Natural killer cell (primary cell): ENCODE results near the gene KIZ. TPM values are rescaled to one million over a fixed set of nuclear protein-coding genes. Genes with fewer than 3 reads are reported as not detected.

Source experiments
- ATAC-seq, 3 donors: fragments of 150-1000 bp in 2 of 3; fragments of 200-7000 bp in 1 of 3; cut with Tn5 transposase; 1 replicate in 1 of 3; 2 replicates in 2 of 3; pipeline ENCODE4 v1.10.0; 2021; ENCODE audit warnings: mild to moderate bottlenecking in 2 of 3, moderate library complexity in 2 of 3
- DNase-seq, 2 donors: peaks; one replicate each; pipeline versions ENCODE4 v3.0.0 to v3.0.0-alpha.2; 2013 to 2021; ENCODE audit warnings: mixed read lengths in 1 of 2
- H3K27ac ChIP-seq: one replicate; pipeline ENCODE4 v1.5.1; 2013; ENCODE audit warnings: mild to moderate bottlenecking, low read length
- H3K27me3 ChIP-seq: one replicate; pipeline ENCODE4 v1.6.1; 2013; ENCODE audit warnings: low read length; ENCODE audit not compliant: control insufficient read depth, insufficient read depth
- H3K36me3 ChIP-seq: one replicate; pipeline ENCODE4 v1.6.1; 2013; ENCODE audit warnings: low read length; ENCODE audit not compliant: control insufficient read depth, insufficient read depth
- H3K4me1 ChIP-seq: one replicate; pipeline ENCODE4 v1.6.1; 2013; ENCODE audit warnings: low read length; ENCODE audit not compliant: control insufficient read depth, insufficient read depth
- H3K4me3 ChIP-seq: one replicate; pipeline ENCODE4 v1.5.1; 2013; ENCODE audit warnings: low read length
- H3K9me3 ChIP-seq: one replicate; pipeline ENCODE4 v1.6.1; 2013; ENCODE audit warnings: low read length; ENCODE audit not compliant: control insufficient read depth, insufficient read depth
- H3K27ac Mint-ChIP-seq, 2 donors: one replicate each; pipeline ENCODE4 v1.8.0; 2022; ENCODE audit warnings: mild to moderate bottlenecking in 2 of 2, mixed read lengths in 2 of 2, moderate library complexity in 1 of 2
- H3K27me3 Mint-ChIP-seq, 2 donors: one replicate each; pipeline ENCODE4 v1.8.0; 2022; ENCODE audit warnings: low read depth in 2 of 2, mixed read lengths in 2 of 2
- H3K36me3 Mint-ChIP-seq: one replicate; pipeline ENCODE4 v1.8.0; 2022; ENCODE audit warnings: mixed read lengths
- H3K4me1 Mint-ChIP-seq, 2 donors: one replicate each; pipeline ENCODE4 v1.8.0; 2022; ENCODE audit warnings: mixed read lengths in 2 of 2
- H3K4me3 Mint-ChIP-seq: one replicate; pipeline ENCODE4 v1.8.0; 2022; ENCODE audit warnings: mild to moderate bottlenecking, moderate library complexity, mixed read lengths
- H3K9me3 Mint-ChIP-seq, 2 donors: one replicate each; pipeline ENCODE4 v1.8.0; 2022; ENCODE audit warnings: mixed read lengths in 2 of 2
- WGBS: methylation state at CpG from one replicate; pipeline ENCODE4 v1.1.7; 2013; ENCODE audit warnings: missing lambda C conversion rate; ENCODE audit not compliant: insufficient coverage; 5-methylcytosine and 5-hydroxymethylcytosine counted together
- intact Hi-C: fragments of 100-400 bp; cut with micrococcal nuclease; formaldehyde crosslinking; loops from one replicate; pipeline ENCODE4 v1.14.2; 2022
- total RNA-seq, 4 donors: library from RNA; stranded (reverse); fragments of 120-200 nt in 1 of 4; gene quantifications; one replicate each; pipeline versions ENCODE4 v1.2.3 to v1.2.4, GENCODE V29; 2013 to 2022
- TF ChIP-seq, protein P1 (sequence below): fragments of 200-600 bp; IDR thresholded peaks from one replicate; pipeline ENCODE4 v1.8.0; 2022; ENCODE audit warnings: antibody characterized with exemption

KIZ gene
- total RNA-seq, 3 donors from 2014 or later (not counting 1 experiment from before 2014, with no cell fraction given) = 32.9 to 38.2 (median 35.3) TPM

DNA sequence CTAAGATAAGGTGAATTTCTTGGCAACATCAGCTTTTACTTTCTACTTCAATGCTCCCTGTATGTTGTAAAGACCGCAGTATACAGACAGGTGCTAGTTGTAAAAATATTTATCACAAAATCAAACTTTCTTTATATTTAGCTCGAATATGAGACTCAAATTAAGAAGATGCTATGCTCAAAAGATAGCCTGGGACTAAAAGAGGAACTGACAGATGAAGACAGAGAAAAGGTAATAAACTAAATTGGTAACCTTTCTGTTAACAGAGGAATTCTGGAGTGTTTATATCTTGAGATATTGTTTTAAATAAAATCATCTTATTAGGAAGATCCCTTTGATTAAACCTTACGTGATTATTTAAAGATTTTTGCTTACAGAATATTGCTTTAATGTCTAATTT is 19.5 kb downstream of the KIZ start:
- TF ChIP-seq, protein P1, sequence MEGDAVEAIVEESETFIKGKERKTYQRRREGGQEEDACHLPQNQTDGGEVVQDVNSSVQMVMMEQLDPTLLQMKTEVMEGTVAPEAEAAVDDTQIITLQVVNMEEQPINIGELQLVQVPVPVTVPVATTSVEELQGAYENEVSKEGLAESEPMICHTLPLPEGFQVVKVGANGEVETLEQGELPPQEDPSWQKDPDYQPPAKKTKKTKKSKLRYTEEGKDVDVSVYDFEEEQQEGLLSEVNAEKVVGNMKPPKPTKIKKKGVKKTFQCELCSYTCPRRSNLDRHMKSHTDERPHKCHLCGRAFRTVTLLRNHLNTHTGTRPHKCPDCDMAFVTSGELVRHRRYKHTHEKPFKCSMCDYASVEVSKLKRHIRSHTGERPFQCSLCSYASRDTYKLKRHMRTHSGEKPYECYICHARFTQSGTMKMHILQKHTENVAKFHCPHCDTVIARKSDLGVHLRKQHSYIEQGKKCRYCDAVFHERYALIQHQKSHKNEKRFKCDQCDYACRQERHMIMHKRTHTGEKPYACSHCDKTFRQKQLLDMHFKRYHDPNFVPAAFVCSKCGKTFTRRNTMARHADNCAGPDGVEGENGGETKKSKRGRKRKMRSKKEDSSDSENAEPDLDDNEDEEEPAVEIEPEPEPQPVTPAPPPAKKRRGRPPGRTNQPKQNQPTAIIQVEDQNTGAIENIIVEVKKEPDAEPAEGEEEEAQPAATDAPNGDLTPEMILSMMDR = no peak
- H3K4me3 ChIP-seq = no peak overlapping the region
- Mint-ChIP-seq H3K9me3 (no peaks in the 10 kb centered on the region), H3K27me3 (no peaks in the 10 kb centered on the region), H3K36me3 (no peaks in the 10 kb centered on the region), H3K4me1 (no peaks in the 10 kb centered on the region), H3K4me3 (no peak overlapping the region), H3K27ac (no peak overlapping the region)
- WGBS = 83% methylated on average over 1 of the region's 3 CpGs
- H3K36me3 ChIP-seq = peaks cover 8% of the 10 kb centered on the region
- no peaks in the 10 kb centered on the region for H3K4me1 ChIP-seq
- no peaks in the 10 kb centered on the region for H3K27me3 ChIP-seq
- H3K27ac ChIP-seq = no peak overlapping the region
- no peak for ATAC-seq
- intact Hi-C loops = no loop called here
- DNase-seq = no peak
- no peaks in the 10 kb centered on the region for H3K9me3 ChIP-seq

- H3K36me3 Mint-ChIP-seq = no peaks in the 10 kb centered on the region
- Histone ChIP-seq H3K27ac (no peak overlapping the region), H3K27me3 (no peaks in the 10 kb centered on the region), H3K9me3 (no peaks in the 10 kb centered on the region), H3K36me3 (peaks cover 8% of the 10 kb centered on the region), H3K4me1 (no peaks in the 10 kb centered on the region), H3K4me3 (no peak overlapping the region)
- TF ChIP-seq, protein P1 = no peak
- H3K4me1 Mint-ChIP-seq = no peaks in the 10 kb centered on the region
- H3K4me3 Mint-ChIP-seq = no peak overlapping the region
- DNase-seq = no peak
- ATAC-seq = no peak
- intact Hi-C loops = no loop called here
- H3K27ac Mint-ChIP-seq = no peak overlapping the region
- H3K27me3 Mint-ChIP-seq = no peaks in the 10 kb centered on the region
- WGBS = 100% methylated on average over 3 of the region's 4 CpGs
- H3K9me3 Mint-ChIP-seq = no peaks in the 10 kb centered on the region
Measured at GRCh38 chr20:21146215-21146614, 20.3 kb downstream of the KIZ start.

- ATAC-seq (no peak), DNase-seq (no peak)
- no peaks in the 10 kb centered on the region for H3K36me3 Mint-ChIP-seq
- TF ChIP-seq, protein P1 = no peak
- Histone ChIP-seq H3K4me1 (no peaks in the 10 kb centered on the region), H3K4me3 (no peak overlapping the region), H3K36me3 (peaks cover 5% of the 10 kb centered on the region), H3K27me3 (no peaks in the 10 kb centered on the region), H3K9me3 (no peaks in the 10 kb centered on the region), H3K27ac (no peak overlapping the region)
- intact Hi-C loops = no loop called here
- WGBS = 80% methylated on average over 1 of the region's 1 CpG
- no peaks in the 10 kb centered on the region for H3K9me3 Mint-ChIP-seq
- no peak overlapping the region for H3K4me3 Mint-ChIP-seq
- no peak overlapping the region for H3K27ac Mint-ChIP-seq
- no peaks in the 10 kb centered on the region for H3K27me3 Mint-ChIP-seq
- H3K4me1 Mint-ChIP-seq = no peaks in the 10 kb centered on the region
Measured at GRCh38 chr20:21147593-21147992, 21.7 kb downstream of the KIZ start.

- DNase-seq = no peak
- intact Hi-C loops = no loop called here
- Mint-ChIP-seq H3K4me3 (no peak overlapping the region), H3K9me3 (no peaks in the 10 kb centered on the region), H3K36me3 (no peaks in the 10 kb centered on the region), H3K4me1 (no peaks in the 10 kb centered on the region), H3K27me3 (no peaks in the 10 kb centered on the region), H3K27ac (no peak overlapping the region)
- peaks cover 5% of the 10 kb centered on the region for H3K36me3 ChIP-seq
- TF ChIP-seq, protein P1 = no peak
- no peaks in the 10 kb centered on the region for H3K27me3 ChIP-seq
- no peak for ATAC-seq
- no peak overlapping the region for H3K4me3 ChIP-seq
- no peaks in the 10 kb centered on the region for H3K9me3 ChIP-seq
- H3K4me1 ChIP-seq = no peaks in the 10 kb centered on the region
- H3K27ac ChIP-seq = no peak overlapping the region
- WGBS = 96% methylated on average over 9 of the region's 9 CpGs
Measured at GRCh38 chr20:21149344-21149743, 23.5 kb downstream of the KIZ start.
